Esophagus muscularis mucosa (tissue), 4 donors: ENCODE results near the gene KIN.

Source experiments
- EP300 ChIP-seq: sonication (generic); formaldehyde crosslinking; IDR thresholded peaks from one replicate; pipeline ENCODE4 v1.6.1; 2017; ENCODE audit warnings: antibody characterized with exemption
- POLR2A ChIP-seq: fragments of 450-650 bp; IDR thresholded peaks from one replicate; pipeline ENCODE4 v1.6.1; 2017; ENCODE audit warnings: antibody characterized with exemption, moderate library complexity, mild to moderate bottlenecking, low read depth
- POLR2AphosphoS5 ChIP-seq, 2 donors: sonication (generic); formaldehyde crosslinking; IDR thresholded peaks; one replicate each; pipeline ENCODE4 v1.6.1; 2017; ENCODE audit warnings: antibody characterized with exemption in 2 of 2
- TF ChIP-seq, protein P1 (sequence below), 3 experiments: fragments of 200-600 bp in 2 of 3; fragments of 450-650 bp in 1 of 3; sonication (generic) in 2 of 3; IDR thresholded peaks; one replicate each; pipeline ENCODE4 v1.5.1; 2017 to 2019; ENCODE audit warnings: antibody characterized with exemption in 3 of 3, mild to moderate bottlenecking in 2 of 3, moderate library complexity in 1 of 3

- TF ChIP-seq, protein P1, sequence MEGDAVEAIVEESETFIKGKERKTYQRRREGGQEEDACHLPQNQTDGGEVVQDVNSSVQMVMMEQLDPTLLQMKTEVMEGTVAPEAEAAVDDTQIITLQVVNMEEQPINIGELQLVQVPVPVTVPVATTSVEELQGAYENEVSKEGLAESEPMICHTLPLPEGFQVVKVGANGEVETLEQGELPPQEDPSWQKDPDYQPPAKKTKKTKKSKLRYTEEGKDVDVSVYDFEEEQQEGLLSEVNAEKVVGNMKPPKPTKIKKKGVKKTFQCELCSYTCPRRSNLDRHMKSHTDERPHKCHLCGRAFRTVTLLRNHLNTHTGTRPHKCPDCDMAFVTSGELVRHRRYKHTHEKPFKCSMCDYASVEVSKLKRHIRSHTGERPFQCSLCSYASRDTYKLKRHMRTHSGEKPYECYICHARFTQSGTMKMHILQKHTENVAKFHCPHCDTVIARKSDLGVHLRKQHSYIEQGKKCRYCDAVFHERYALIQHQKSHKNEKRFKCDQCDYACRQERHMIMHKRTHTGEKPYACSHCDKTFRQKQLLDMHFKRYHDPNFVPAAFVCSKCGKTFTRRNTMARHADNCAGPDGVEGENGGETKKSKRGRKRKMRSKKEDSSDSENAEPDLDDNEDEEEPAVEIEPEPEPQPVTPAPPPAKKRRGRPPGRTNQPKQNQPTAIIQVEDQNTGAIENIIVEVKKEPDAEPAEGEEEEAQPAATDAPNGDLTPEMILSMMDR (IDR thresholded peaks at IDR 0.05), result no peak
- TF ChIP-seq POLR2A, result no peak
- TF ChIP-seq POLR2AphosphoS5 (IDR thresholded peaks at IDR 0.05), result peak; percentile 87 to 96
- no peak for TF ChIP-seq EP300
Measured at GRCh38 chr10:7818295-7819120, 30.7 kb upstream of the KIN start, which contains the start of gene TAF3.
